T-helper 2 cell treated with Interferon-gamma antibody and Interleukin-4, amounts not matched to agents 5 μg/mL and 100 μg/mL, for 36 hours (primary cell): ENCODE results near the gene ESR2.
"Not testable (repeated sequence)": the region's sequence is repeated elsewhere in the genome, so short reads cannot be mapped to it uniquely, and the experiment has no call there.

ENCODE experiments used
- DNase-seq: peaks from one replicate; pipeline ENCODE4 v3.0.0; 2021; ENCODE audit warnings: low spot score
- H3K27ac Mint-ChIP-seq: one replicate; pipeline ENCODE4 v1.8.0; 2021; ENCODE audit warnings: mild to moderate bottlenecking, mixed read lengths
- H3K27me3 Mint-ChIP-seq: one replicate; pipeline ENCODE4 v1.8.0; 2021; ENCODE audit warnings: low read depth, mixed read lengths
- H3K36me3 Mint-ChIP-seq: one replicate; pipeline ENCODE4 v1.8.0; 2021; ENCODE audit warnings: low read depth, mixed read lengths
- H3K4me1 Mint-ChIP-seq: one replicate; pipeline ENCODE4 v1.8.0; 2021; ENCODE audit warnings: low read depth, mixed read lengths
- H3K4me3 Mint-ChIP-seq: one replicate; pipeline ENCODE4 v1.8.0; 2022; ENCODE audit warnings: mild to moderate bottlenecking, moderate library complexity, mixed read lengths
- H3K9me3 Mint-ChIP-seq: one replicate; pipeline ENCODE4 v1.8.0; 2021; ENCODE audit warnings: mixed read lengths

ESR2 gene

DNA sequence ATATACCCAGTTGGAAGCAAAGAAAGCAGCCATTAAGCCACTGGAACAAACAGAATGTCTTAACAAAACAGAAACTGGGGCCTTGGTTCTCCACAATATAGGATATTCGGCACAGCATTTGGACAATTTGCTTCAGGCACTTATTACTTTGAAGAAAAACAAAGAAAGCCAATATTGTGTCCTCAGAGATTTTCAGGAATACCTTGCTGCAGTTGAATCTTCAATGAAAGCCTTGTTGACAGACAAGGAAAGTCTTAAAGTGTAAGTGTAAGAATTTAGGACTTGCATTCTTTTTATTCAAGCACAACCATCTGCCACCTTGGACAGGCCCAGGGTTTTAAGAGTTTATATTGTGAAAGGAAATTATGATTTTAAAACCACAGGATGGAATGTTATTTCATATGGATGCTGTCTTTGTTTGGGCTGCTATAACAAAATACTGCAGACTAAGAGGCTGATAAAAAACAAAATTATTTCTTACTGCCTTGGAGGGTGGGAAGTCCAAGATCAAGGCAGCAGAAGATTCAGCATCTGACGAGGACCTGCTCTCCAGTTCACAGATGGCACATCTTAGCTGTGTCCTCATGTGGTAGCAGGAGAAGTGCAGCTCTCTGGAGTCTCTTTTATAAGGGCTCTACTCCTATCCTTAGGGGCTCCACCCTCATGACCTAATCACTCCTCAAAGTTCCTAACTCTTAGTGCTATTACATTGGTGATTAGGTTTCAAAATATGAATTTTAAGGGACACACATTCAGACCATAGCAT lies 244.4 kb downstream of the ESR2 start:
- H3K27ac Mint-ChIP-seq: no peak overlapping the region
- no peak for DNase-seq
- H3K4me1 Mint-ChIP-seq: no peaks in the 10 kb centered on the region
- no peaks in the 10 kb centered on the region for H3K9me3 Mint-ChIP-seq
- H3K27me3 Mint-ChIP-seq: no peaks in the 10 kb centered on the region
- peaks cover 19% of the 10 kb centered on the region for H3K36me3 Mint-ChIP-seq
- no peak overlapping the region for H3K4me3 Mint-ChIP-seq

DNA sequence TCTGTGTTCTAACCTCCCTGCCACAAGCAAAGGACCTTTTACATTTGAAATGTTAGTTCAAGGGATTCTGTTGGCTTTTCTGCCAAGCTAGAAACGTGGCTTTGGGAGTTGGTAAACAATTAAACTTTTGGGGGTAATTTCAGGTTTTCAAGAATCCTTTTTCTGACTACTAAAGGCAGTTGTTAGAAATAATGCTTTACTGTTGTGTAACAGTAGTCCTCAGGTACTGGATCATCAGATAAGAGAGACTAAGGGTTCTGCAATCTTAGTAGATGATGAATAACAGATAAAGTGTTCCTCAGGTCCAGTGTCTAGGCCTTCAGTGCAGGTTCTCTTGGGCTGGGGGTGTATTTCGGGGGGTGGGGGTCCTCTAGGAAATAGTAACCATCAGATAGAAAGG lies 249.1 kb downstream of the ESR2 start:
- peaks cover 4% of the 10 kb centered on the region for H3K4me1 Mint-ChIP-seq
- H3K9me3 Mint-ChIP-seq: no peaks in the 10 kb centered on the region
- H3K27ac Mint-ChIP-seq: no peak overlapping the region
- no peak overlapping the region for H3K4me3 Mint-ChIP-seq
- H3K27me3 Mint-ChIP-seq: no peaks in the 10 kb centered on the region
- H3K36me3 Mint-ChIP-seq: peaks cover 13% of the 10 kb centered on the region
- DNase-seq: no peak

DNA sequence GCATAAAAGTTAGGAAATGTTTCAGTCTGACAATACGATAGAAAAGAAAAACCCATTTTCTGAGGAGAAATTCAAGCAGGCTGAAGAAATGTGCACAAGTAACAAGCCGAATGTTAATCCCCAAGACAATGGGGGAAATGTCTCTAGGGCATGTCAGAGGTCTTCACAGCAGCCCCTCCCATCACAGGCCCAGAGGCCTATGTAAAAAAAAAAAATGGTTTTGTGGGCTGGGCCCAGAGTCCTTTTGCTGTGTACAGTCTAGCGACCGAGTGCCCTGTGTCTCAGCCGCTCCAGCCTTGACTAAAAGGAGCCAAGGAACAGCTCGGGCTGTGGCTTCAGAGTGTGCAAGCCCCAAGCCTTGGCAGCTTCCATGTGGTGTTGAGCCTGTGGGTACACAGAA lies 250.9 kb downstream of the ESR2 start:
- DNase-seq, H3K4me3 Mint-ChIP-seq, H3K27ac Mint-ChIP-seq, H3K9me3 Mint-ChIP-seq, H3K27me3 Mint-ChIP-seq, H3K4me1 Mint-ChIP-seq: not testable (repeated sequence)
- H3K36me3 Mint-ChIP-seq: peaks cover 13% of the 10 kb centered on the region

DNA sequence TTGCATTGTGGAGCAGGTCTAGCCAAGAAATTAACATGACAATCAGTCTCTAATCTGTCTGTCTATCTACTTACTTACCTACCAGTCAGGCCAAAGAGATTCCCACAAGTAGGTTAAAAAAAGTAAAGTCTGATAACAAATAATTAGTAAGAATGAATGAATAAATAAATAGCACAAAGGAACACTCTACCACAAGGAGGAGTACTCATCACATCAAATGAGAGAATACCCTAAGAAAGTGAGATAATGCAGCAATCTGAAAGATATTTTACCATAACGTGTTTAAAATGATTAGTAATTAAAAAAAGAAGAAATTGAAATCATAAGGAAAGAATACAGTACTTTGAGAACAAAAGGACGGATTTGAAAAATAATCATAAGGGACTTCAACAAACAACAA lies 254.1 kb downstream of the ESR2 start:
- no peak overlapping the region for H3K27ac Mint-ChIP-seq
- no peak for DNase-seq
- peaks cover 4% of the 10 kb centered on the region for H3K4me1 Mint-ChIP-seq
- no peaks in the 10 kb centered on the region for H3K27me3 Mint-ChIP-seq
- H3K36me3 Mint-ChIP-seq: peaks cover 11% of the 10 kb centered on the region
- H3K4me3 Mint-ChIP-seq: no peak overlapping the region
- no peaks in the 10 kb centered on the region for H3K9me3 Mint-ChIP-seq

DNA sequence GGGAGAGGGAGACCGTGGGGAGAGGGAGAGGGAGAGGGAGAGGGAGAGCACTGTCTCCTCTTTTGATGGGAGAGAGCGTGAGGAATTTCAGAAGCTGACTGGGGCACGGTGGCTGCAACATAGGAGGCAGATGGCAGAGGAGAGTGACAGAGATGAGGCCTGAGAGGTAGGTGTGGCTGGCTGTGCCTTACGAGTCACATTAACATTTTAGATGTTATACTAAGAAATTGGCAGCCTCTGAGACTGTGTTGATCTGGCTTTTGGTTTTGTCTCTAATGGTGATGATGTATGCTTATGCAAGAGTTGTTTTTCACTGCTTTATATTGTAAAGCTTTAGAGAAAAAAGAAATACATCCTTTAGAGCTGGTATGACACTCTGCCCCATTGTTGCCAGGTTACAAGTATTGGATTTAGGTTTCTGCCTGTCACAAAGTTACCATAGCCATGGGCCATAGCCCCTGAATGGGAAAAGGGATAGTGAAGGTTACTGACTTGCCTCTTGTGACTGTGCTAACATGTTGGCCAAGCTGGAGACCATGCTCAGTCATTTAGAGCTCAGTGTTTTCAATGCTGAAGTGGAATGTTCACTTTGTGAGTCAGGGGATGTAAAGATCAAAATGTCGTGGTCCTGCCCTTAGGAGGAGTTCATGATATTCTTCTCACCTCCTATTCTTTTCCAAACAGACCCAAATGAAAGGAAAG lies 255.2 kb downstream of the ESR2 start:
- Mint-ChIP-seq H3K27ac (no peak overlapping the region), H3K9me3 (no peaks in the 10 kb centered on the region), H3K36me3 (peaks cover 10% of the 10 kb centered on the region), H3K27me3 (no peaks in the 10 kb centered on the region), H3K4me3 (no peak overlapping the region), H3K4me1 (peaks cover 4% of the 10 kb centered on the region)
- DNase-seq: no peak

DNA sequence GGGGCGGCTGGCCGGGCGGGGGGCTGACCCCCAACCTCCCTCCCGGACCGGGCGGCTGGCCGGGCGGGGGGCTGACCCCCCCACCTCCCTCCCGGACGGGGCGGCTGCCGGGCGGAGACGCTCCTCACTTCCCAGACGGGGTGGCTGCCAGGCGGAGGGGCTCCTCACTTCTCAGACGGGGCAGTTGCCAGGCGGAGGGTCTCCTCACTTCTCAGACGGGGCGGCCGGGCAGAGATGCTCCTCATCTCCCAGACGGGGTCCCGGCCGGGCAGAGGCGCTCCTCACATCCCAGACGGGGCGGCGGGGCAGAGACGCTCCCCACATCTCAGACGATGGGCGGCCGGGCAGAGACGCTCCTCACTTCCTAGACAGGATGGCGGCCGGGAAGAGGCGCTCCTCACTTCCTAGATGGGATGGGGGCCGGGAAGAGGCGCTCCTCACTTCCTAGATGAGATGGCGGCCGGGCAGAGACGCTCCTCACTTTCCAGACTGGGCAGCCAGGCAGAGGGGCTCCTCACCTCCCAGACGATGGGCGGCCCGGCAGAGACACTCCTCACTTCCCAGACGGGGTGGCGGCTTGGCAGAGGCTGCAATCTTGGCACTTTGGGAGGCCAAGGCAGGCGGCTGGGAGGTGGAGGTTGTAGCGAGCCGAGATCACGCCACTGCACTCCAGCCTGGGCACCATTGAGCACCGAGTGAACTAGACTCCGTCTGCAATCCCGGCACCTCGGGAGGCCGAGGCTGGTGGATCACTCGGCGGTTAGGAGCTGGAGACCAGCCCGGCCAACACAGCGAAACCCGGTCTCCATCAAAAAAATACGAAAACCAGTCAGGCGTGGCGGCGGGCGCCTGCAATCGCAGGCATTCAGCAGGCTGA lies 256.1 kb downstream of the ESR2 start:
- not testable (repeated sequence) for H3K4me3 Mint-ChIP-seq, H3K36me3 Mint-ChIP-seq, H3K9me3 Mint-ChIP-seq, H3K27ac Mint-ChIP-seq, H3K4me1 Mint-ChIP-seq, H3K27me3 Mint-ChIP-seq, DNase-seq

DNA sequence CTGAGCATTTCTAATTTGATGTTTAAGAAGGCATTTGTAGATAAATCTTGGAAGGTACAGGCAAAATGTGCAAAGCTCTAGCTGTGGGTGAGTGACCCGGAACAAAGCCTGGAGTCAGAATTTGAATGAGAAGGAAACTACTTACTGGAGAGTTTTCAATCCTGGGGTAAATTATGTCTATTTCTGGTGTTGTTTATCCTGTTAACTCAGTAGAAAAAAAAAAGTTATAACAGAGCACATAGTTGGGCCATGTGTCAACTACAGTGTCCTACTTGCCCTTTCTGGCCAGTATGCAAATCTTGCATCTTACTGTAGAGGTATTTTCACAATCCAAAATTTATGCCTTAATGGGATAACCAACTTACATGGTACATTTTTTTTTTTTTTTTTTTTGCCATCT lies 259.0 kb downstream of the ESR2 start:
- no peaks in the 10 kb centered on the region for H3K9me3 Mint-ChIP-seq
- peaks cover 7% of the 10 kb centered on the region for H3K36me3 Mint-ChIP-seq
- DNase-seq: no peak

More for the DNA sequence above, 259.0 kb downstream of the ESR2 start:
- Mint-ChIP-seq H3K4me1 (no peaks in the 10 kb centered on the region), H3K4me3 (no peak overlapping the region), H3K27me3 (no peaks in the 10 kb centered on the region), H3K27ac (no peak overlapping the region)
